DND-41 (cell line): Measurements from ENCODE around the gene TARP.
"Not testable (repeated sequence)": the region's sequence is repeated elsewhere in the genome, so short reads cannot be mapped to it uniquely, and the experiment has no call there.

ENCODE experiments used
- CTCF ChIP-seq: IDR thresholded peaks from 2 replicates; pipeline ENCODE4 v1.5.1; 2012; ENCODE audit warnings: borderline replicate concordance, low read length, moderate library complexity, mild to moderate bottlenecking; ENCODE audit not compliant: poor library complexity, severe bottlenecking; ENCODE audit errors: extremely low read depth
- EZH2 ChIP-seq: IDR thresholded peaks from 3 replicates; pipeline ENCODE4 v1.6.1; 2012; ENCODE audit warnings: borderline replicate concordance, low read depth, mild to moderate bottlenecking, moderate library complexity, low read length, inconsistent platforms; ENCODE audit not compliant: severe bottlenecking

GRCh38 chr7:38261601-38262000 lies 11.8 kb downstream of the TARP start:
- not testable (repeated sequence) for TF ChIP-seq CTCF, EZH2
